Heart left ventricle (tissue), 13 donors: ENCODE measurements around the gene ZNF605.
"Not testable (repeated sequence)": the region's sequence is repeated elsewhere in the genome, so short reads cannot be mapped to it uniquely, and the experiment has no call there.

Experiments used
- POLR2A ChIP-seq, 2 donors: fragments of 450-650 bp; IDR thresholded peaks; one replicate each; pipeline ENCODE4 v1.6.1; 2017; ENCODE audit warnings: antibody characterized with exemption in 2 of 2, mild to moderate bottlenecking in 2 of 2, moderate library complexity in 2 of 2
- TF ChIP-seq, protein P1 (sequence below), 12 donors: fragments of 200-600 bp; sonication (generic) in 4 of 12; IDR thresholded peaks; one replicate each; pipeline versions ENCODE4 v1.5.0 to v1.8.0; 2018 to 2022; ENCODE audit warnings: antibody characterized with exemption in 12 of 12, mild to moderate bottlenecking in 5 of 12
- donor health status: ischemic (EF 13 %, LVEDD 7.1; RV severe dilation, severe dysfunction).
- donor health status: DM: no; HTN: yes; CAD: no.
- donor health status: DM: no; HTN: no; CAD: no.
- donor health status: ischemic (EF 25% LVEDD 6.9; RV normal size, moderate dysfunction).
- donor health status: ischemic (EF 25% LVEDD 5.7; RV mildly dilated, moderate dysfunction).
- donor health status: ischemic (EF 35%, LVEDD 5.7; RV mildly dilated, moderate dysfunction).
- donor health status: nonischemic (EF 11% LVEDD 7.7; RV severe dilation, severe dysfunction).
- donor health status: DM: yes; HTN: yes; CAD: no.
- donor health status: PGD.
- donor health status: ischemic (EF 29% LVEDD 5.4; RV normal size, mild dysfunction).
- donor health status: nonischemic (EF 23%, LVEDD 6.1; RV moderate dilation, normal function).

DNA sequence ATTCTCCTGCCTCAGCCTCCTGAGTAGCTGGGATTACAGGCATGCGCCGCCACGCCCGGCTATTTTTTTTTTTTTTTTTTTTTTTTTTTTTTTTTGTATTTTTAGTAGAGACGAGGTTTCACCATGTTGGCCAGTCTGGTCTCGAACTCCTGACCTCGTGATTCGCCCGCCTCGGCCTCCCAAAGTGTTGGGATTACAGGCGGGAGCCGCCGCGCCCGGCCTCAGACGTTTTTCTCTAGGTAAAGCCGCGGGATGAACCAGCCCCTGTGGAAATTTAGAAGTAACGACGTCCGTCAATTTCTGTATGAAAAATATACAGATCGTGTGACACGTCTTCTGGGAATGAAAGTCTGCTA, 48.3 kb downstream of the ZNF605 start:
- TF ChIP-seq, protein P1, sequence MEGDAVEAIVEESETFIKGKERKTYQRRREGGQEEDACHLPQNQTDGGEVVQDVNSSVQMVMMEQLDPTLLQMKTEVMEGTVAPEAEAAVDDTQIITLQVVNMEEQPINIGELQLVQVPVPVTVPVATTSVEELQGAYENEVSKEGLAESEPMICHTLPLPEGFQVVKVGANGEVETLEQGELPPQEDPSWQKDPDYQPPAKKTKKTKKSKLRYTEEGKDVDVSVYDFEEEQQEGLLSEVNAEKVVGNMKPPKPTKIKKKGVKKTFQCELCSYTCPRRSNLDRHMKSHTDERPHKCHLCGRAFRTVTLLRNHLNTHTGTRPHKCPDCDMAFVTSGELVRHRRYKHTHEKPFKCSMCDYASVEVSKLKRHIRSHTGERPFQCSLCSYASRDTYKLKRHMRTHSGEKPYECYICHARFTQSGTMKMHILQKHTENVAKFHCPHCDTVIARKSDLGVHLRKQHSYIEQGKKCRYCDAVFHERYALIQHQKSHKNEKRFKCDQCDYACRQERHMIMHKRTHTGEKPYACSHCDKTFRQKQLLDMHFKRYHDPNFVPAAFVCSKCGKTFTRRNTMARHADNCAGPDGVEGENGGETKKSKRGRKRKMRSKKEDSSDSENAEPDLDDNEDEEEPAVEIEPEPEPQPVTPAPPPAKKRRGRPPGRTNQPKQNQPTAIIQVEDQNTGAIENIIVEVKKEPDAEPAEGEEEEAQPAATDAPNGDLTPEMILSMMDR (IDR thresholded peaks at IDR 0.05), result not testable (repeated sequence)
- not testable (repeated sequence) for TF ChIP-seq POLR2A (IDR thresholded peaks at IDR 0.05)
